Muscle layer of duodenum (tissue), 2 donors: ENCODE data around the gene PAM.
A peak's percentile ranks its signal among the peaks of the same experiment; 100 is the strongest.

Experiments
- H3K27ac ChIP-seq: one replicate; pipeline ENCODE4 v1.7.0; 2013; ENCODE audit warnings: mild to moderate bottlenecking, low read length
- H3K27me3 ChIP-seq: one replicate; pipeline ENCODE4 v1.7.0; 2013; ENCODE audit warnings: low read depth, mild to moderate bottlenecking, control low read depth, low read length
- H3K36me3 ChIP-seq, 2 donors: one replicate each; pipeline ENCODE4 v1.7.0; 2013; ENCODE audit warnings: low read length in 2 of 2, control low read depth in 1 of 2, mild to moderate bottlenecking in 1 of 2; ENCODE audit not compliant: insufficient read depth in 2 of 2, control insufficient read depth in 1 of 2
- H3K4me1 ChIP-seq, 2 donors: one replicate each; pipeline ENCODE4 v1.7.0; 2013; ENCODE audit warnings: low read length in 2 of 2, mild to moderate bottlenecking in 2 of 2, control low read depth in 1 of 2, moderate library complexity in 1 of 2; ENCODE audit not compliant: insufficient read depth in 2 of 2, control insufficient read depth in 1 of 2
- H3K4me3 ChIP-seq, 2 donors: one replicate each; pipeline ENCODE4 v1.7.0; 2013; ENCODE audit warnings: low read length in 2 of 2, low read depth in 1 of 2, mild to moderate bottlenecking in 1 of 2
- H3K9me3 ChIP-seq, 2 donors: one replicate each; pipeline ENCODE4 v1.7.0; 2013; ENCODE audit warnings: low read length in 2 of 2, control low read depth in 1 of 2, mild to moderate bottlenecking in 1 of 2; ENCODE audit not compliant: control insufficient read depth in 1 of 2
- donor health status: healthy.

PAM gene

GRCh38 chr5:102754767-102755431, at the start of gene PAM:
Gene PAM, plus strand, starts transcription at chr5:102755305. Its CDS starts 110,891 bp downstream, at chr5:102866196.
- Histone ChIP-seq H3K4me1 (peaks cover 0 to 6% of the 10 kb centered on the region in 2 donors), H3K27ac (peak within 1 kb of the TSS; percentile 77), H3K36me3 (no peaks in the 10 kb centered on the region), H3K9me3 (no peaks in the 10 kb centered on the region), H3K4me3 (peak within 1 kb of the TSS; percentile 83 to 91), H3K27me3 (no peaks in the 10 kb centered on the region)

- H3K9me3 ChIP-seq: no peaks in the 10 kb centered on the region
- H3K27me3 ChIP-seq: no peaks in the 10 kb centered on the region
- H3K27ac ChIP-seq: no peak overlapping the region
- peaks cover 0 to 7% of the 10 kb centered on the region in 2 donors for H3K4me1 ChIP-seq
- H3K4me3 ChIP-seq: no peak overlapping the region
- no peaks in the 10 kb centered on the region for H3K36me3 ChIP-seq
These were observed 43.4 kb upstream of the PAM start for GRCh38 chr5:102711525-102712385.

GRCh38 chr5:102713278-102713677, 41.8 kb upstream of the PAM start:
- no peaks in the 10 kb centered on the region for H3K9me3 ChIP-seq
- H3K4me1 ChIP-seq: peaks cover 0 to 7% of the 10 kb centered on the region in 2 donors
- no peaks in the 10 kb centered on the region for H3K36me3 ChIP-seq
- no peaks in the 10 kb centered on the region for H3K27me3 ChIP-seq
- no peak overlapping the region for H3K27ac ChIP-seq
- no peak overlapping the region for H3K4me3 ChIP-seq

DNA sequence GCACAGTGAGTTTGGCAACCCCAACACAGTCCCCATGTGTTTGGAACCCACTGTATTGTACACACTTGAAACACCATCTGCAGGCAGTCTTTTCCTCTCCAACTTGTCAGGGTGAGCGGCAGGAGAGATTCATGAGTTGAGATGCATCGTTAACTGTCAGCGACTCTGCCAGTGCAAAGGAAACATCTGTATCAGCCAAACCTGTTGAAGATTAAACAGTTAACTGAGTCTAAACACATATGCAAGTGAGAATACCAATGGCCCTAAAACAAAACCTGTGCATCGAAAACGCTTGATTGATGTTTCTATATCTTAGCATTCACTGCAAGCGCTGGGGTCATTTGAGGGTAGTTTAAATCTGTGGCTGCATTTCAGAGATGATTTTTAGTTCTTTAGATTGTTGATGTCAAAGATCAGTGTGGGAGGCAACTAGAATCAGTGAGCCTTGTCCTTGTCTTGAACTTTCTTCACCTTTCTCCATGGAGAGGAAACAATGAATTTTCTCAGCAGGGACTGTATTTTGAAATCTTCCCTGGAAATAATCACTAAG, 41.3 kb upstream of the PAM start:
- Histone ChIP-seq H3K9me3 (no peaks in the 10 kb centered on the region), H3K4me1 (peaks cover 0 to 7% of the 10 kb centered on the region in 2 donors)

GRCh38 chr5:102715082-102715807, 39.9 kb upstream of the PAM start:
- Histone ChIP-seq H3K4me3 (no peak overlapping the region), H3K36me3 (no peaks in the 10 kb centered on the region), H3K27me3 (no peaks in the 10 kb centered on the region), H3K27ac (no peak overlapping the region), H3K9me3 (no peaks in the 10 kb centered on the region), H3K4me1 (peaks cover 0 to 7% of the 10 kb centered on the region in 2 donors)

More for the DNA sequence above, 41.3 kb upstream of the PAM start:
- H3K4me3 ChIP-seq: no peak overlapping the region
- H3K27ac ChIP-seq: no peak overlapping the region
- no peaks in the 10 kb centered on the region for H3K36me3 ChIP-seq
- no peaks in the 10 kb centered on the region for H3K27me3 ChIP-seq

- peaks cover 0 to 7% of the 10 kb centered on the region in 2 donors for H3K4me1 ChIP-seq
- no peaks in the 10 kb centered on the region for H3K9me3 ChIP-seq
- no peaks in the 10 kb centered on the region for H3K36me3 ChIP-seq
- no peak overlapping the region for H3K4me3 ChIP-seq
- H3K27ac ChIP-seq: no peak overlapping the region
- H3K27me3 ChIP-seq: no peaks in the 10 kb centered on the region
These were observed 39.1 kb upstream of the PAM start for GRCh38 chr5:102716017-102716416.

DNA sequence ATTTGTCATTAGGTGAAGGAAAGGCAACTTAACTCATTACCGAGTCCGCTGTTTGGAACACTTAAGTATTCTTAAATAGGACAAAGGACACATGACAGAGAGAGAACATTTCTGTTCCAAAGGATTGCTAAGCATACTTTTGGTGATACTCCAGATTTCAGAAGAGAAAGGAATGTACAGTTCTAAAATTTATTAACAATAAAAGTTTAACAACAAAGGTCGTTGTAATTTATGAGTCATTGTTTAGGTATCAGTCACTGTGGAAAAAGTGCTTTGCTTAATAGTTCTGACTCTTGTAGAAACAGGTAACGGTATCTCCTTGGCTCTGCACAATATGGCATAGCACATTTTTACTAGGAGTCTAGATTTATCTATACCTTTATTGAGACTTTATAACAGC, 36.3 kb upstream of the PAM start:
- H3K27ac ChIP-seq: no peak overlapping the region
- H3K36me3 ChIP-seq: no peaks in the 10 kb centered on the region
- no peak overlapping the region for H3K4me3 ChIP-seq
- H3K9me3 ChIP-seq: no peaks in the 10 kb centered on the region
- H3K27me3 ChIP-seq: no peaks in the 10 kb centered on the region
- peaks cover 0 to 1% of the 10 kb centered on the region in 2 donors for H3K4me1 ChIP-seq

DNA sequence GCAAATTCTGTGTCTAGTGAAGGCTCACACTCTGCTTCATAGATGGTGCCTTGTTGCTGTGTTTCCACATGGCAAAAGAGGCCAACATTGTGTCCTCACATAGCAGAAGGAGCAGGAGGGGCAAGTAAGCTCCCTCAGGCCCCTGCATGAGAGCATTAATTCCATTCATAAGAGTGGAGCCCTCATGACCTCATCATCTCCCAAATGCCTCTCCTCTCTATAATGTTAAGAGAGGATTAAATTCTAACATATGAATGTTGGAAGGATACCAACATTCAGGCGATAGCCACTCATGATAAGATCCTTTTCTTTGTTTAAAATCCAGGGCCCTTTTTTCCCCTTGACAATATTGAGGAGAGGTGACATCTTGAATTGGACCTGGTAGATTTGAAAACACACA, 35.2 kb upstream of the PAM start:
- H3K9me3 ChIP-seq: no peaks in the 10 kb centered on the region
- no peaks in the 10 kb centered on the region for H3K36me3 ChIP-seq
- no peak overlapping the region for H3K27ac ChIP-seq
- H3K27me3 ChIP-seq: no peaks in the 10 kb centered on the region
- H3K4me3 ChIP-seq: no peak overlapping the region
- no peaks in the 10 kb centered on the region for H3K4me1 ChIP-seq

GRCh38 chr5:102720969-102721368, 34.1 kb upstream of the PAM start:
- H3K36me3 ChIP-seq: no peaks in the 10 kb centered on the region
- H3K9me3 ChIP-seq: no peaks in the 10 kb centered on the region
- no peaks in the 10 kb centered on the region for H3K4me1 ChIP-seq
- H3K4me3 ChIP-seq: no peak overlapping the region
- H3K27ac ChIP-seq: no peak overlapping the region
- H3K27me3 ChIP-seq: no peaks in the 10 kb centered on the region

- no peaks in the 10 kb centered on the region for H3K4me1 ChIP-seq
- H3K27ac ChIP-seq: no peak overlapping the region
- H3K4me3 ChIP-seq: no peak overlapping the region
- no peaks in the 10 kb centered on the region for H3K9me3 ChIP-seq
- no peaks in the 10 kb centered on the region for H3K36me3 ChIP-seq
- no peaks in the 10 kb centered on the region for H3K27me3 ChIP-seq
These were observed 32.2 kb upstream of the PAM start for GRCh38 chr5:102722931-102723330.

- no peaks in the 10 kb centered on the region for H3K4me1 ChIP-seq
- H3K27me3 ChIP-seq: no peaks in the 10 kb centered on the region
- no peaks in the 10 kb centered on the region for H3K36me3 ChIP-seq
- H3K9me3 ChIP-seq: no peaks in the 10 kb centered on the region
- no peak overlapping the region for H3K4me3 ChIP-seq
- H3K27ac ChIP-seq: no peak overlapping the region
These were observed 23.4 kb upstream of the PAM start for GRCh38 chr5:102731693-102732092.
